Activated gamma-delta T cell treated with Interleukin-2 at 50 U/mL for 16 hours (primary cell): ENCODE results near the gene GATA3.

ENCODE experiments used
- DNase-seq: peaks from one replicate; pipeline ENCODE4 v3.0.0-alpha.2; 2020

Gene GATA3

GRCh38 chr10:8037941-8038894 lies 16.3 kb upstream of the GATA3 start:
- DNase-seq, result no peak

- no peak for DNase-seq
These were observed 15.1 kb upstream of the GATA3 start for GRCh38 chr10:8039321-8039881.

- DNase-seq, result no peak
These were observed 13.8 kb upstream of the GATA3 start for GRCh38 chr10:8040651-8041050.

GRCh38 chr10:8041284-8041991 lies 13.1 kb upstream of the GATA3 start:
- no peak for DNase-seq

GRCh38 chr10:8041992-8042720 lies 12.3 kb upstream of the GATA3 start:
- no peak for DNase-seq

- DNase-seq, result no peak
These were observed 11.5 kb upstream of the GATA3 start for GRCh38 chr10:8042721-8043568.

- no peak for DNase-seq
These were observed 10.8 kb upstream of the GATA3 start for GRCh38 chr10:8043569-8044306.

- DNase-seq, result no peak
These were observed 10.1 kb upstream of the GATA3 start for GRCh38 chr10:8044331-8044907.

- DNase-seq, result no peak
These were observed 9.4 kb upstream of the GATA3 start for GRCh38 chr10:8044908-8045725.

GRCh38 chr10:8045726-8046494 lies 8.6 kb upstream of the GATA3 start:
- DNase-seq, result no peak

GRCh38 chr10:8047452-8048280 lies 6.8 kb upstream of the GATA3 start:
- no peak for DNase-seq

GRCh38 chr10:8048281-8049008 lies 6.0 kb upstream of the GATA3 start:
- peak; percentile 56 for DNase-seq

- DNase-seq, result no peak
These were observed 5.2 kb upstream of the GATA3 start for GRCh38 chr10:8049045-8049864.

- no peak for DNase-seq
These were observed 4.5 kb upstream of the GATA3 start for GRCh38 chr10:8049865-8050555.

GRCh38 chr10:8050556-8051108 lies 3.9 kb upstream of the GATA3 start:
- no peak for DNase-seq
